Globus pallidus (tissue), 1 donor: ENCODE measurements around the gene GLOD4.

ENCODE experiments used
- DNase-seq: peaks from one replicate; pipeline ENCODE4 v3.0.0-alpha.2; 2015; ENCODE audit warnings: low spot score

Gene GLOD4

DNA sequence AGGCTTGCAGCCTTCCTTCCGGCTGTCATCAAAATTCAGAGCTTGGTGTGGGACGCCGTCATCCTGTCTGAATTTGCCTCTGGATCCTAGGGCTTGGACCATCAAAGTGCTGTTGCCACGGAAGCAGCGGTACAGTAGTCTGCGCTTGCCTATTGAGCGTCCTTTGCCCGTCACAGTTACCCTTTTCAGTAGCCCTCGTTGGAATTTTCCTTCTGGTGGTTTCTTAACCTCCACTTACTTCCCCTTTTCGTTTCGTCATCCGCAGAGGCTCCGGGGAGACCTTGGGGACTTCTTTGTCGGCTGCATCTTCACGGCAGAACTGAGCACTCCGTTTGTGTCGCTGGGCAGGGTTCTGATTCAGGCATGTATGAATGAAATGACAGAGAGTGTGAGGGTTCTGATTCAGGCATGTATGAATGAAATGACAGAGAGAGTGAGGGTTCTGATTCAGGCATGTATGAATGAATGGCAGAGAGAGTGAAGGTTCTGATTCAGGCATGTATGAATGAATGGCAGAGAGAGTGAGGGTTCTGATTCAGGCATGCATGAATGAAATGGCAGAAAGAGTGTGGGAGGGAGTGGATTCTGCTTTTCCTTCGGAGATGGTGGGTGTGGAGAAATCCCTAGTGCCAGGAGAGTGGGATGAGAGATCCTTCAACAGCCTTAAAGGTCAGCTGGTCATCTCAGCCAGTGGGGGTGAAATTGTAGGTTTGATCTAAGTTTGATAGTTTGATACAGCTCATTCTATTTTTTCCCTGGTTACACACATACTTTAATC lies 41.7 kb downstream of the GLOD4 start:
- DNase-seq, result peak; percentile 37

DNA sequence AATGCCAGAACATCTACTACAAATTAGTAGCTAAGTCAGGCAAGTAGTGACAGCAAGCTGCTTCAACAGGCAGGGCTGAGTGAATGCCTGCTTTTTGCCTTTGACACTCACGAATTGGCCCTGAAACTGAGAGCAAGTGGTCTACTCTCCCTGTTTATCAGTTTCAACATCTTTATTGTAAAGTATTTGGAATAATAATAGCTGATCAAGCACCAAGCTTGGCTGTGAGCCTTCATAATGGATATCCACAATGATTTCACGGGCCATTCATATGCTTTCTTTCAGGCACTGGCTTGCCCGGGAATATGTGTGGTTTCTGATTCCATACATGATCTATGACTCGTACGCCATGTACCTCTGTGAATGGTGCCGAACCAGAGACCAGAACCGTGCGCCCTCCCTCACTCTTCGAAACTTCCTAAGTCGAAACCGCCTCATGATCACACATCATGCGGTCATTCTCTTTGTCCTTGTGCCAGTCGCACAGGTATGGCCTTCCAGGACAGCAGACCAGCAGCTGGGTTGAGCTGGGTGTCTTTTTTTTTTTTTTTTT lies 44.4 kb downstream of the GLOD4 start:
- DNase-seq, result no peak

DNA sequence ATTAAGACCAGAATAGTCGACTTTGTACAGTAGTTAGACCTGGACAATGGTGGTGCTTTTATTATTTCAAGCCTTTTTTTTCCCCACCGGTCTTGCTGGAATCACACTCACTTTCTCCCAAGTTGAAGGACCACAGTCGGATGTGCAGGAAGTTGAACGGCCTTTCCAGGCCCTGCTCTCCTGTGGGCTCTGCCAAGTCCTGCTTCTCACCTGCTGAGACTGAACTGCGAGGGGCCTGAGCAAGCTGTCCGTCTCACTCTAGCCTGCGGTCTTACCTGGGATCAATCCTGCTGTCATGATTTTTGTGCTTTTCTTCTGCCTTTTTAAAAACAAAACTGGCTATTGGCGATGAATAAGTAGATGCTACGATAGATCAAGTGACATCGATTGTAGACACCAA lies 48.3 kb downstream of the GLOD4 start:
- no peak for DNase-seq

DNA sequence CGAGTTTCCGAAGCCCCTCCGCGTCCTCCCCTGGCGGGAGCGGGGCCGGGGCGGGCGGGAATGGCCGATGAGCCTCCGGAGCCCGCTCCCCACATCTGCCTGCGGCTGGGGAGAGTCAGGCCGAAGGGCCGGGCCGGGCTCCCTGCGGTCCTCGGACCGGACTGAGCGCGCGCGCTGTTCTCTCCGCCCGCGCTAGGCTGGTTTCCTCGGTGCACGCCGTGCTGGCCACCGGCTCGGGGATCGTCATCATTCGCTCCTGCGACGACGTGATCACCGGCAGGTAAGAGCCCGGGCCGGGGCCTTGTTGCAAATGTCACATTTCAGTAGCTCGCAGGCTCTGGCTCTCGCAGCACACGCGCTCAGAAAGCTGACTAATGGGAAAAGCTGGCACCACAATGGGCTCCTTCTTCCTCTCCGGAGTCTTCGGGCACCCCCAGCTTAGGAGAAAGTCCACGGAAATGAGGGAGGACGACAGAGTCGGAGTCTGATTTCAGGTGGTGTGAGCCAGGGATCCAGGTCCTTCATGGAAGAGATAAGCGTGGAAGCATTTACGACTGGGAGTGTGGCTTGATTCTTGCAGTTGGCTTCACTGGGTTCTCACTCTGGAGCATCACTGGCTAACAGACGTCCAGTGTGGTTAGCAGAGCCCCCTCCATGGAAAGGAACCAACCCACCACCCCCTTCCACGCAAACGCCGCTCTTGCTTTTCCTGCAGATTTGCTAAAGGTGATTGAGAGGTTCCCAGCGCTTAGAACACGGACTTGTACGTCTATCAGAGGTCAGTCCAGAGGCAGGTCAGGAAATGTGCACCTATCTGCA lies 49.0 kb downstream of the GLOD4 start:
- DNase-seq, result no peak

DNA sequence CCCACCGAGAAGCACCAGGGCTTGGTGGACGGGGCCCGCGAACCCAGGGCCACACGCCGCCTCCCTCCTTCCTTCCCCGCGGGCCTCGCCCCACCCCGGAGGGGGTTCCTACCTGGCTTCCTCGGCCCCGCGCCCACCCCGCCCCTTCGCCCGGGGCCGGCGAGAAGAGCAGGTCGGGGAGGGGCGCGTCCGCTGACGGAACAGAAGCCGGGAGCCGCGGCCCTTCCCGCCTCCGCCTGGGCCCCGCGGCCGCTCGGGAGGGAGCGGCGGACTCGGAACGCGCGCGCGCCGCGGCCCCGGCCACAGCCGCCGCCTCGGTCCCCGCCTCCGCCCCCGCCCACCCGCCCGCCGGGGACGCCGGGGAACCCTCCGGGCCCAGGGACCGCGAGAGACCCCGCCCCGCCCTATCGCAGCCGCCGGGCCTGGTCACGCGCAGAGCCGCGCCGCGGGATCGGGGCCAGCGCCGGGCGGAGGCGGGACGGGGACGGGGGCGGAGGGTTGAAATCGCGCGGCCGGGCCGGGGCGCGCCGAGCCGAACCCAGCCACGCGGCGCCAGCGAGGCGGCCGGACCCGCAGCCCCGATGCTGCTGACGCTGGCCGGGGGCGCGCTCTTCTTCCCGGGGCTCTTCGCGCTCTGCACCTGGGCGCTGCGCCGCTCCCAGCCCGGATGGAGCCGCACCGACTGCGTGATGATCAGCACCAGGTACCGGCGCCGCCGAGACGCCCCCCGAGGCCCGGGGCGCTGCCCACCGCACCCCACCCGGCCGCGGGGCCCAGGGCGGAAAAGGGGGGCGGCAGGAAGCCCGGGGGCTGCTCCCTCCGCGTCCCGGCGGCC lies 49.8 kb downstream of the GLOD4 start, which contains the start of gene TLCD3A:
TSS of gene TLCD3A (plus strand) at position 530 of the 835 bp plus-strand sequence. CDS start at position 582, 52 bp downstream.
- DNase-seq, result peak; percentile 36

DNA sequence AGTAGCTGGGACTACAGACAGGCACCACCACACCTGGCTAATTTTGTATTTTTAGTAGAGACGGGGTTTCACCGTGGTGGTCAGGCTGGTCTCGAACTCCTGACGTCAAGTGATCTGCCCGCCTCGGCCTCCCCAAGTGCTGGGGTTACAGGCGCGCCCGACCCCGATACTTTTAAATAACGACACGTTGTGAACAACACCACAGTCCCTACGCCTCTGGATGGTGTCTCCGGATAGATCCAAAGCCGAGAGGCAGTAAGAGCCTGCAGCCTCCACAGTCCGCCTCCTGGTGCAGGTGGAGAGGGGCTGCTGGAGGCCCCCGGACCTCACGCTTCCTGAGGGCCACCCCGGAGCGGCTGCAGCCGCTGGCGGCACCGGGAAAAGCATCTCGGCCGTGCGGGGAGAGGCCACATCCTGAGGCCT lies 50.4 kb downstream of the GLOD4 start:
- no peak for DNase-seq

DNA sequence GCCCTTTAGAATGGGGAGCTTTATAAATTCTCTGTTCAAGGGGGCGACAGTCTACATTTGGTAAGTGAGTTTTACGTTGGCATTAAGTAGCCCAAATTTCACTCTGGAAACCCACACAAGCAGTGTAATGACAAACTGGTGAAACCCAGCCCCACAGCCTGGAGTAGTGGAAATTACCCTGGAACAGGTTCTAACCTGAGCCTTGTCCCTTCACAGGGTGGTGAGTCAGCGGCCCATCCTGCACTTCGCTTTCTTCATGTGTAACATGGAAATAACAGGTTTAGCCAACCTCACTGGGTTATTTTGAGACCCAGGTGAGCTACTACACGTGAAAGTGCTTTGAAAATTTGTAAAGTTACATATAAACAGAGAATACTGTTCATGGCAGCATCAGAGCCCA lies 53.2 kb downstream of the GLOD4 start:
- no peak for DNase-seq

DNA sequence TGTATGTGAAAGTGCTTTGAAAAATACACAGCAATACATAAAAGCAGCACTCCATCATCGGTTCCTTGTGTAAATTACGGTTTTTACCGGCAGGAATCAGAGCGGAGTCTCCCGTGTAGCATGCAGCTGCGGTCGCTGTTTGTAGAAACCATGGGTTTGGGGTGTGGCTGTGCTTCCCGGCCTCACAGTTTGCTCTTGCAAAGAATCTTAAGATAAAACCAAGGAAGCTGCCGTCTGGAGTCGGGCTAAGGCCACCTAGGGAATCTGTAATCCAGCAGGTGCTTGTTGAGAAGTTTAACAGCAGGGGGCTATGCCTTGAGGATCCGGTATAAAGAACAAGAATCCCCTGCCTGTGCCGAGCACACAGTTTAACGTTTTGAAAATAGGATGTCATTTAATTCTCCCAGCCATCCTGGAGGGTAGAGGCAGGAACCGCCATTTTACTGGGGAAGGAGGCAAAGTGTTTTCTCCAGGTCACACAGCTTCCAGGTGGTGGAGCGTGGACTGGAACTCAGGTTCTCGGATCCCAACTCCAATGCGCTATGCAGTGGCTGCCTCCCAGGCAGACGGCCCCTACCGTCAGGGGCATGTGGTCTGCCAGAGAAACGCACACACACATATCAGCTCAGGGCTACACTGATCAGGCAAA lies 55.7 kb downstream of the GLOD4 start:
- DNase-seq, result no peak

DNA sequence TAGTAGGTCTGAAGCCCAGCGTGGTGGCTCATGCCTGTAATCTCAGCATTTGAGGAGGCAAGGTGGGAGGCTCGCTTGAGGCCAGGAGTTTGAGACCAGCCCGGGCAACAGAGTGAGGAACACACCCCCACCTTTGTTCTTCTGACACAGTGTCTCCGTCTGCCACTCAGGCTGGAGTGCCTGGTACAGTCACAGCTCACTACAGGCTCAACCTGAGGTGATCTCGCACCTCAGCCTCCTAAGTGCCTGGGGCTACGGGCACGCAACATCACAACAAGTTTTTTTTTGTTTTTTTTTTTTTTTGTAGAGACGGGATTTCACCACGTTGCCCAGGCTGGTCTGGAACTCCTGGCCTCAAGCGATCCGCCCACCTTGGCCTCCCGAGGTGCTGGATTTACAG lies 56.3 kb downstream of the GLOD4 start:
- no peak for DNase-seq

DNA sequence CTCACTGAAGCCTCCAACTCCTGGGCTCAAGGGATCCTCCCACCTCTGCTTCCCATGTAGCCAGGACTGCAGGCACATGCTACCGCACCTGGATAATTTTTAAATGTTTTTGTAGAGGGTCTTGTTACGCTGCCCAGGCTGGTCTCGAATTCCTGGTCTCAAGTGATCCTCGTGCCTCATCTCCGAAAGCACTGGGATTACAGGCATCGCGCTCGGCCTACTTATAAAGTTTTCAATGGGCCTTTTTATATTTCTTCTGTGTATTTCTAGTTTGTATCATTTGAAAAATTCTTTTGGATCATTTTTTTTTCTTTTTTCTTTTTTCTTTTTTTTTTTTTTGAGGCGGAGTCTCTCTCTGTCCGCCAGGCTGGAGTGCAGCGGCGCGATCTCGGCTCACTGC lies 57.0 kb downstream of the GLOD4 start:
- no peak for DNase-seq

DNA sequence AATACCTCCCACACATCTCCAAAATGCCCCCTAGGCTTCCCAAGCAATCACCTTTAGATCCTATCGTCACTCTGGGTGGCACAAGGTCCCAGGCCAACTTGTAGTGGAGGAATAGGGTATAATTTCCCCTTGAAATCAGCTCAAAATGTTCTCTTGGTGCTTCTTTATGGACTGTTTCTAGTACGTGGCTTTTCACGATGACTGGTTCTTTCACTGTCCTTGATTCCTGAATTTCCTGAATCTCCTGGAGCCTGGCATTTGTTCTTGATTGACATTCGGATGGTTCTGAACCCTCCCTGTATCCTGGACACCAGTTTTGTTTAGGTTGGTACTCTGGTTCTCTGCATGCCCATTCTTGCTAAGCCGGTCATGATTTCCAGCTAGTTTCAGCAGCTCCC lies 60.5 kb downstream of the GLOD4 start:
- no peak for DNase-seq

DNA sequence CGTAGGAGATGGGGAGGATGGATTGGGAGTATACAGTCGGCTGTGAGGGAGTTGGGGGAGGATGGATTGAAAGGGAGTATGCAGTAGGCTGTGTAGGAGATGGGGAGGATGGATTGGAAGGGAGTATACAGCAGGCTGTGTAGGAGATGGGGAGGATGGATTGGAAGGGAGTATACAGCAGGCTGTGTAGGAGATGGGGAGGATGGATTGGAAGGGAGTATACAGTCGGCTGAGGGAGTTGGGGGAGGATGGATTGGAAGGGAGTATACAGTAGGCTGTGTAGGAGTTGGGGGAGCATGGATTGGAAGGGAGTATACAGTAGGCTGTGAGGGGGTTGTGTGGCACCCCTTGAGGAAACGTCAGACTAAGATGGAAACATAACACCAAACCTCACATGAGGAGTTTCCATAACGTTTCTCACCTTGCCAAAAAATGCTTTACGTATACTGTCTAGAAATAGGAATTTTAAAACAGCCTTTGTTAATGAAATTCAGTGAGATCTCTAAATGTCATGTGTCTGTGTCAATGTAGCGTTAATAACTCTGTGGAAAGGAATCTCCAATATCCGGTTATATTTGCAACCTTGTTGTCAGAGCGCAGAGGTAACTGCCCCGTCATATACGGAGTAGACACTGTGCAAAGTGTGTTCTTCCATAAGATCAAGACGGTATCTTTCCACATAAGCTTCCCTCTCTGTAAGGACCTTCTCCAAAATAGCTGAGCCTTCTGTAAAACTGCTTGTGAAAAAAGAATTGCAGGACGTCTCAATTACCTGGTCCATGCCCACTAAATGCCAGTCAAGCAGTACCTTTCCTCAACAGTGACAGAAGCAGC lies 61.2 kb downstream of the GLOD4 start:
- no peak for DNase-seq

DNA sequence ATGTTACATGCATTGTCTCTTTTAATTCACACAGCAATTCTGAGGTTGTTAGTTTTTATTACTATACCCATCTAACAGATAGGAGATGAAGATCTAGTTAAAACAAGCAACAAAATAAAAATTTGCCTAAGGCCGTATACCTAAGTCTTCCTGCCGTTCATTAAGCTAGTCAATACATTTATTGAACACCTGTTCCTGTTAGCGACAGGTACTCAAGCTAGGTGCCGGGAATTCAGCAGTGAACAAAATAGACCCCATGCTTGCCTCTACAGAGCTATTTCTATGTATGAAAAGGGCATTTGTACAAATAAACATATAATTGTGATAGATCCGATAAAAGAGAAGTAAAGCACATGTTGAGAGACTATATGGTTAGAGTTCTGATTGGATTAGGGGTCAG lies 64.0 kb downstream of the GLOD4 start:
- DNase-seq, result no peak
